GM23338 (cell line): ENCODE measurements around the gene IL7R. TPM values are rescaled to one million over a fixed set of nuclear protein-coding genes. Genes with fewer than 3 reads are reported as not detected.

Experiments used
- ATAC-seq: fragments of 200-7000 bp; cut with Tn5 transposase; 3 replicates; pipeline ENCODE4 v1.9.1; 2020
- DNase-seq: peaks from one replicate; pipeline ENCODE4 v3.0.0-alpha.2; 2015; ENCODE audit warnings: low spot score
- H2AFZ ChIP-seq: fragments of 200-600 bp; sonication (generic); 2 replicates; pipeline ENCODE4 v1.8.0; 2016; ENCODE audit warnings: antibody characterized with exemption, mild to moderate bottlenecking, moderate library complexity
- H3F3A ChIP-seq: fragments of 200-600 bp; sonication (generic); replicated peaks from 2 replicates; pipeline ENCODE4 v1.8.0; 2017; ENCODE audit warnings: antibody characterized with exemption, mixed run types, low read depth
- H3K27ac ChIP-seq: fragments of 200-600 bp; sonication (generic); 2 replicates; pipeline ENCODE4 v1.6.1; 2016; ENCODE audit warnings: low read depth
- H3K27me3 ChIP-seq: fragments of 200-600 bp; sonication (generic); 2 replicates; pipeline ENCODE4 v1.8.0; 2016; ENCODE audit warnings: mild to moderate bottlenecking, mixed run types, moderate library complexity; ENCODE audit not compliant: insufficient read depth
- H3K36me3 ChIP-seq: fragments of 200-600 bp; sonication (generic); 2 replicates; pipeline ENCODE4 v1.8.0; 2016; ENCODE audit warnings: mild to moderate bottlenecking; ENCODE audit not compliant: insufficient read depth
- H3K4me1 ChIP-seq: fragments of 200-600 bp; sonication (generic); 2 replicates; pipeline ENCODE4 v1.8.0; 2016; ENCODE audit warnings: mild to moderate bottlenecking, moderate library complexity; ENCODE audit not compliant: insufficient read depth
- H3K4me2 ChIP-seq: fragments of 200-600 bp; sonication (generic); 2 replicates; pipeline ENCODE4 v1.7.1; 2017; ENCODE audit warnings: mixed run types
- H3K4me3 ChIP-seq: fragments of 200-600 bp; sonication (generic); 2 replicates; pipeline ENCODE4 v1.6.1; 2016; ENCODE audit warnings: mixed run types
- H3K79me2 ChIP-seq: fragments of 200-600 bp; sonication (generic); replicated peaks from 2 replicates; pipeline ENCODE4 v1.8.0; 2017; ENCODE audit warnings: mild to moderate bottlenecking; ENCODE audit not compliant: insufficient read depth
- H3K9me2 ChIP-seq: fragments of 200-600 bp; sonication (generic); 2 replicates; pipeline ENCODE4 v1.8.0; 2017; ENCODE audit not compliant: insufficient read depth
- H4K20me1 ChIP-seq: fragments of 200-600 bp; sonication (generic); replicated peaks from 2 replicates; pipeline ENCODE4 v1.8.0; 2017; ENCODE audit warnings: mild to moderate bottlenecking; ENCODE audit not compliant: insufficient read depth
- H3K27ac Mint-ChIP-seq: 2 replicates; pipeline ENCODE4 v1.8.0; 2020; ENCODE audit warnings: inconsistent platforms, mild to moderate bottlenecking, moderate library complexity, mixed read lengths
- H3K27me3 Mint-ChIP-seq: 3 replicates; pipeline ENCODE4 v1.8.0; 2022; ENCODE audit warnings: low read depth, mild to moderate bottlenecking, moderate library complexity, mixed read lengths, inconsistent platforms; ENCODE audit not compliant: insufficient read depth, poor library complexity
- H3K36me3 Mint-ChIP-seq: 3 replicates; pipeline ENCODE4 v1.8.0; 2021; ENCODE audit warnings: low read depth, mild to moderate bottlenecking, inconsistent platforms, moderate library complexity, mixed read lengths
- H3K4me1 Mint-ChIP-seq: 3 replicates; pipeline ENCODE4 v1.8.0; 2020; ENCODE audit warnings: mild to moderate bottlenecking, inconsistent platforms, mixed read lengths
- H3K4me3 Mint-ChIP-seq: 3 replicates; pipeline ENCODE4 v1.8.0; 2021; ENCODE audit warnings: moderate library complexity, mild to moderate bottlenecking, inconsistent platforms, mixed read lengths
- H3K9me3 Mint-ChIP-seq: 3 replicates; pipeline ENCODE4 v1.8.0; 2020; ENCODE audit warnings: moderate library complexity, mild to moderate bottlenecking, inconsistent platforms, mixed read lengths
- CREB1 ChIP-seq: fragments of 250-450 bp; sonication (Bioruptor Pico); IDR thresholded peaks from 2 replicates; pipeline ENCODE4 v1.5.0; 2020; ENCODE audit warnings: low read depth, mild to moderate bottlenecking, moderate library complexity
- CTCF ChIP-seq, 2 experiments: fragments of 200-600 bp in 1 of 2; sonication (generic) in 1 of 2; conservative IDR thresholded peaks; 2 replicates each; pipeline versions ENCODE4 v1.5.1 to v1.6.1; 2016 to 2017; ENCODE audit warnings: antibody characterized with exemption in 2 of 2, low read depth in 2 of 2, mild to moderate bottlenecking in 2 of 2, moderate library complexity in 1 of 2
- ETS1 ChIP-seq: IDR thresholded peaks from 2 replicates; pipeline ENCODE4 v1.6.1; 2016; ENCODE audit warnings: antibody characterized with exemption
- EZH2 ChIP-seq: fragments of 200-600 bp; sonication (generic); IDR thresholded peaks from one replicate; pipeline ENCODE4 v1.8.0; 2017; ENCODE audit warnings: antibody characterized with exemption, mild to moderate bottlenecking, low read depth; ENCODE audit not compliant: unreplicated experiment
- EZH2phosphoT487 ChIP-seq: fragments of 200-600 bp; sonication (generic); IDR thresholded peaks from one replicate; pipeline ENCODE4 v1.8.1; 2018; ENCODE audit warnings: antibody characterized with exemption; ENCODE audit not compliant: unreplicated experiment
- JUNB ChIP-seq: IDR thresholded peaks from one replicate; pipeline ENCODE4 v1.6.1; 2016; ENCODE audit warnings: antibody characterized with exemption; ENCODE audit not compliant: unreplicated experiment
- NANOG ChIP-seq: IDR thresholded peaks from 2 replicates; pipeline ENCODE4 v1.6.1; 2016; ENCODE audit warnings: antibody characterized with exemption, borderline replicate concordance
- POLR2AphosphoS5 ChIP-seq: IDR thresholded peaks from 2 replicates; pipeline ENCODE4 v1.6.1; 2016; ENCODE audit warnings: antibody characterized with exemption, low read depth
- REST ChIP-seq: IDR thresholded peaks from one replicate; pipeline ENCODE4 v1.6.1; 2018; ENCODE audit warnings: antibody characterized with exemption; ENCODE audit not compliant: unreplicated experiment
- STAT1 ChIP-seq: IDR thresholded peaks from one replicate; pipeline ENCODE4 v1.6.1; 2016; ENCODE audit warnings: antibody characterized with exemption; ENCODE audit not compliant: unreplicated experiment
- ZNF114 ChIP-seq: fragments of 250-450 bp; sonication (Bioruptor Pico); IDR thresholded peaks from 2 replicates; pipeline ENCODE4 v1.5.0; 2020; ENCODE audit warnings: mild to moderate bottlenecking, moderate library complexity
- ZNF331 ChIP-seq: fragments of 250-450 bp; sonication (Bioruptor Pico); IDR thresholded peaks from 2 replicates; pipeline ENCODE4 v1.5.0; 2020; ENCODE audit warnings: low read depth, mild to moderate bottlenecking, moderate library complexity
- ZNF462 ChIP-seq: fragments of 250-450 bp; sonication (Bioruptor Pico); IDR thresholded peaks from 2 replicates; pipeline ENCODE4 v1.5.0; 2020; ENCODE audit warnings: mild to moderate bottlenecking, moderate library complexity
- polyA plus RNA-seq: library from polyadenylated mRNA; unstranded; fragments of >200 nt; fragmentation: Nextera tagmentation; extraction: Ambion mirVana; gene quantifications from 2 replicates; pipeline ENCODE4 v1.2.1, GENCODE V29; 2016
- total RNA-seq: library from RNA; depleted of rRNA; stranded (reverse); fragments of >200 nt; shearing (Covaris generic); gene quantifications from 2 replicates; pipeline ENCODE4 v1.2.3, GENCODE V29; 2014

IL7R gene
- total and polyA plus RNA-seq, 2 experiments from 2014 or later, result not detected

- Mint-ChIP-seq H3K27me3 (peaks cover 2% of the 10 kb centered on the region), H3K27ac (no peak overlapping the region)
Observed at GRCh38 chr5:35879096-35879495, 22.4 kb downstream of the IL7R start.

More at GRCh38 chr5:35879096-35879495, 22.4 kb downstream of the IL7R start:
- no peak overlapping the region for H3K4me2 ChIP-seq
- H3F3A ChIP-seq, result no peaks in the 10 kb centered on the region
- H3K9me2 ChIP-seq, result peaks cover 26% of the 10 kb centered on the region
- DNase-seq (no peak), ATAC-seq (no peak)
- no peaks in the 10 kb centered on the region for H3K36me3 ChIP-seq
- no peaks in the 10 kb centered on the region for H3K4me1 ChIP-seq
- no peaks in the 10 kb centered on the region for H3K27me3 ChIP-seq
- no peaks in the 10 kb centered on the region for H3K79me2 ChIP-seq
- Mint-ChIP-seq H3K4me3 (no peak overlapping the region), H3K36me3 (no peaks in the 10 kb centered on the region), H3K9me3 (no peaks in the 10 kb centered on the region), H3K4me1 (no peaks in the 10 kb centered on the region)
- no peak overlapping the region for H3K27ac ChIP-seq
- no peak overlapping the region for H2AFZ ChIP-seq
- no peak for TF ChIP-seq JUNB
- TF ChIP-seq REST, result no peak
- no peak for TF ChIP-seq ETS1
- no peak for TF ChIP-seq EZH2
- TF ChIP-seq ZNF462, result no peak
- TF ChIP-seq STAT1, result no peak
- no peak for TF ChIP-seq ZNF331 (CRISPR knock-in tag)
- TF ChIP-seq EZH2phosphoT487, result no peak
- TF ChIP-seq NANOG, result no peak
- no peak for TF ChIP-seq CTCF (conservative IDR thresholded peaks at IDR 0.05; ENCODE audit: low read depth in 2 of 2)
- TF ChIP-seq CREB1 (CRISPR knock-in tag), result no peak
- TF ChIP-seq POLR2AphosphoS5, result no peak
- no peak for TF ChIP-seq ZNF114 (CRISPR knock-in tag)
- no peak overlapping the region for H3K4me3 ChIP-seq
- H4K20me1 ChIP-seq, result no peaks in the 10 kb centered on the region
